Placental pericyte (primary cell): ENCODE results near the gene ZNF106. TPM values are rescaled to one million over a fixed set of nuclear protein-coding genes. Genes with fewer than 3 reads are reported as not detected.

Experiments
- small RNA-seq: library from RNA; depleted of rRNA; stranded (forward); fragments of <200 nt; gene quantifications from one replicate; pipeline ENCODE3, GENCODE V24; 2012; ENCODE audit warnings: low replicate concordance
- total RNA-seq: library from RNA; depleted of rRNA; stranded (reverse); fragments of >200 nt; gene quantifications from 2 replicates; pipeline ENCODE4 v1.2.3, GENCODE V29; 2012

Gene ZNF106
- total RNA-seq: 42.7 and 62.7 TPM in 2 replicates

DNA sequence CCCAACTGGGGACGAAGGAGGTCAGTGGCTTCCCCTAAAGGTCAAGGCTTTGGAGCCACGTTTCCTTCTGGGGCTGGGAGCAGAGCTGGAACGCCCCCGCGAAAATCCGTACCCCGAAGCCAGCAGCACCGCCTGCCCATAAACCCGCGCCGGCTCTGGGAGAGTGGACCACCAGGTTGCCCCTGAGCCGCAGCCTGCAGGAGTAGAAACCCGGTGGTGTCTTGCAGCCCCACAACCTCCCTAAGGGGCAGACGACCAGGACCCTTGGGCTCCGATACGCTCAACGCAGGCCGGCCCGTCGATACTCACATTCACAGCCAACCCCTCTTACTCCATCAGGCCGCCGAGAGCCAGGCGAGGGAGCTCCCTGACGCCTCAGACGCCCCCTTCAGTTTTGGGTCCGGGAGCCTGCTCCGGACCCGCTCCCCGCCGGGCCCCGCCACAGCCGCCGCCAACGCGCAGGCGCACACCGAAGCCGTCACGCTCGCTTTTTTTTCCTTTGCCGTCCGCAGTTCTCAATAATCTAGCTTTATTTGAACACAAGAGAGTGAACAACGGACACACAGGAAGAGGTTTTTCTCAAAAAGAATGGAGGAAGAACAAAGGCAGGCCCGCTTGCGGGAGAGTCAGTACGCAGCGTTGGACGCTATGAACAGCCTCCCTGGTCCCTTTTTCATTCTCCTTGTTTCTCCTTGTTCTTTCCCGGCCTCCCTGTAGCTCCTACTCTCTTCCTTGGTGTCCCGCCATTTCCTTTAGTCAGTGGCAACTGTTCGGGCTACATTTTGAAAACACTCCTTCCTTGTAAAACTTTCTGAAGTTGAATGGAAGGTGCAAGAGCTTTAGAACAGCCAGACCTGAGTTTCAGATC, at the start of gene ZNF106:
ZNF106 (minus strand) TSS at position 471 of the 868 bp plus-strand sequence. CDS start 18,852 bp downstream, outside the sequence.

DNA sequence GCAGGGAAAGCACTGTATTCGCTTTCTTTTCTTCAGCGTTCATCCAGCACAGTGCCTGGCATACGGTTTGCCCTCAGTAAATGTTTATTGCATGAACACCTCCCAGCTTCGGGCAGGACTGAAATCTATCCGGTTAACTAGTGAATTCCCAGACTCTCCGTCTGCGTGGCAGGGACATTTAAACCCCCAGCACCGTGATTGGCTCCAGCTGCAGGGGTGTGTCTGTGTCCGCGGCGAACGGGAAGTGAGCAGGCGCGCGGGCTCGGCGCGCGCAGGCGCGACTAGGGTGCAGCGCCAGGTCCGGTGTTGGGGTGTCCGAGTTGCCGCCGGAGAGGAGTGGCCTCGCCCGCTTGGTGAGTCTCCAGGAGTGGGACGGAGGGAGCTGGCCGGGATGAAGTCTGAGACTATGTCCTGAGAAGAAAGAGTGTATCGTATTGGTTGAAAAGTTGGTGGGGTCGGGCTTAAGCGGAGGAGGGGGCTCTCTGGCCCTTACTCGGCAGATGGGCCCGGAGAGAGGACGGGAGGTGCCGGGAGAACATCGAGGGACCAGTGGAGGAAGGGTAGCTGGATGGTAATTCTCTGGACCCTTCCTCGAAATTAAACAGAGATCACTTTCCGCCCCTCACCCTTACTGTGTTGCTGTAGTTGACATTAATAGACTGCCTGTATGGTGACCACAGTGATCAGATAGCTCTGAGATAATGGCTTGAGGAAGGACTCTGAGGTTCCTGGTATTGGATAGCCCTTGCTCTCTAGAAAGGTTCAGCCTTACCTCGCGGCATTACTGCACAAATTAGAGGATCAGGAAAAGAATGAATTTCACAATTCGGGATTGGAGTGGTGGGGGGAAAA, 4.6 kb upstream of the ZNF106 start, which contains the start of gene SNAP23:
SNAP23 (plus strand) TSS at position 274 of the 852 bp plus-strand sequence. CDS start 16,213 bp downstream, outside the sequence.

Small RNA genes within 50 kb of the gene (small RNA-seq; reads per million reads assigned to genes)
- not detected for gene RNU6-188P

Other genes with a start within 250 kb of the ZNF106 start
- gene GANC, start 217.9 kb downstream of the ZNF106 start, total RNA-seq: 13.1 and 24.5 TPM in 2 replicates
- gene TMEM87A, start 217.7 kb downstream of the ZNF106 start, total RNA-seq: 67.4 and 84.3 TPM in 2 replicates
- gene CAPN3, start 131.6 kb downstream of the ZNF106 start, total RNA-seq: 0.88 and 2.0 TPM in 2 replicates
- gene SNAP23, start 4.5 kb upstream of the ZNF106 start, total RNA-seq: 93.2 and 95.9 TPM in 2 replicates
- gene LRRC57, start 57.7 kb upstream of the ZNF106 start, total RNA-seq: 13.8 and 20.0 TPM in 2 replicates
- 18.6 and 41.1 TPM in 2 replicates for gene HAUS2, start 57.7 kb upstream of the ZNF106 start, total RNA-seq
- gene STARD9, start 84.5 kb upstream of the ZNF106 start, total RNA-seq: 4.8 and 10.6 TPM in 2 replicates
- 6.1 and 12.0 TPM in 2 replicates for gene CDAN1, start 246.0 kb upstream of the ZNF106 start, total RNA-seq